Uterus (tissue), 2 donors: Measurements from ENCODE around the gene TM2D1.

Experiments
- POLR2A ChIP-seq, 2 donors: fragments of 450-650 bp; IDR thresholded peaks; one replicate each; pipeline ENCODE4 v1.6.1; 2016; ENCODE audit warnings: antibody characterized with exemption in 2 of 2, mild to moderate bottlenecking in 1 of 2, moderate library complexity in 1 of 2
- TF ChIP-seq, protein P1 (sequence below), 4 experiments: fragments of 200-600 bp in 2 of 4; fragments of 450-650 bp in 2 of 4; sonication (generic) in 2 of 4; IDR thresholded peaks; one replicate each; pipeline ENCODE4 v1.5.1; 2016 to 2019; ENCODE audit warnings: antibody characterized with exemption in 4 of 4, mild to moderate bottlenecking in 2 of 4, moderate library complexity in 1 of 4

DNA sequence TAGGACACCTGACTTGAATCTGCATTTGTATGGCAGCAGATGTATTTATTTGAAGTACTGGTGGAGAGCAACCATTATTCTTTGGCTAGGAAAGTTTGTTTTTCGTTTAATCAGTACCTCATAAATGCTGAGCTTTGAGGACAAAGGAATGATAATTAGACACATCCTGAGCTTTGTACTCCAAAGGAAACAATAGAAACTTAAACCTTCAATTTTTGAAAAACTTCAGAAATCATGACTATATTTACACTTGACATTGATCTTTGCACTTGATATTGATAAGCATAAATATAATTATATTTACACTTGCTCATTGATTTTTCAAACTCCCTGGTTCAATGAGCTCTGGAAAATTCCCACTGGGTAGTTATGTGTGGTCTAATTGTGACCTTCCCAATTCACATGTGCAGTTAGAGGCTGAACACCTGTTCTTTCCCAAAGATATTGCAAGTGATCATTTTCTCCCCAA is 28.0 kb upstream of the TM2D1 start:
- TF ChIP-seq POLR2A (IDR thresholded peaks at IDR 0.05): no peak
- TF ChIP-seq, protein P1, sequence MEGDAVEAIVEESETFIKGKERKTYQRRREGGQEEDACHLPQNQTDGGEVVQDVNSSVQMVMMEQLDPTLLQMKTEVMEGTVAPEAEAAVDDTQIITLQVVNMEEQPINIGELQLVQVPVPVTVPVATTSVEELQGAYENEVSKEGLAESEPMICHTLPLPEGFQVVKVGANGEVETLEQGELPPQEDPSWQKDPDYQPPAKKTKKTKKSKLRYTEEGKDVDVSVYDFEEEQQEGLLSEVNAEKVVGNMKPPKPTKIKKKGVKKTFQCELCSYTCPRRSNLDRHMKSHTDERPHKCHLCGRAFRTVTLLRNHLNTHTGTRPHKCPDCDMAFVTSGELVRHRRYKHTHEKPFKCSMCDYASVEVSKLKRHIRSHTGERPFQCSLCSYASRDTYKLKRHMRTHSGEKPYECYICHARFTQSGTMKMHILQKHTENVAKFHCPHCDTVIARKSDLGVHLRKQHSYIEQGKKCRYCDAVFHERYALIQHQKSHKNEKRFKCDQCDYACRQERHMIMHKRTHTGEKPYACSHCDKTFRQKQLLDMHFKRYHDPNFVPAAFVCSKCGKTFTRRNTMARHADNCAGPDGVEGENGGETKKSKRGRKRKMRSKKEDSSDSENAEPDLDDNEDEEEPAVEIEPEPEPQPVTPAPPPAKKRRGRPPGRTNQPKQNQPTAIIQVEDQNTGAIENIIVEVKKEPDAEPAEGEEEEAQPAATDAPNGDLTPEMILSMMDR (IDR thresholded peaks at IDR 0.05): no peak
